ENCODE measurements around the gene RNF126. TPM values are rescaled to one million over a fixed set of nuclear protein-coding genes. Genes with fewer than 3 reads are reported as not detected.
A peak's percentile ranks its signal among the peaks of the same experiment; 100 is the strongest.

RNF126 gene
- total and polyA plus RNA-seq, 2 experiments from 2014 or later = 95.7 to 112 TPM

DNA sequence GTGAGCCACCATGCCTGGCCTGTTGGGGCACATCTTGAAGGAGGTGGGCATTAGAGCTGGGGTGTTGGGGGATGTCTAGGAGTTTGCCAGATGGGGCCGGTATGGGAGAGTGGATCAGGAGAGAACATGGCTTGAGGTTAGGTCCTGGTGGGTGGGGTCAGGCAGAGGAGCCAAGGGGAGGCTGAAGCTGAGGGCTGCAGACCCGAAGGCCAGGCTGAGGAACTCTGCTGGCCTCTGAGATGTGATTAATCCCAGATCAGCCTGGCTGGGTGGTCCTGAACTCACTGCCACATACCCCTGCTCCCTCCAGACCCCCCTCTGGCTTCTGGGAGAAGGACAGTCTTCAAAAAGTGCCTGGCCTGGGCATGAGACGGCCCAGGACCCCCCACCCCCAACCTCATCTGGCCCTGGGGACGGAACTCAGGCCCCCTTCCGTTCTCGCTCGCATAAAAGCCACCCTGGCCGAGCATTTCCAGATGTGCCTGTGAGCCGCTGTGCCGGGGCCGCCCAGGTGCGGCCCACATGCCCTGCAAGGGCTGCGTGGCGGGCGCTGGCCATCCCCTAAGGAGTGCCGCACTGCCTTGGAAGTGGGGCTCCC is 15.9 kb upstream of the RNF126 start:
- peak overlapping the region; percentile 75 for H3K4me3 ChIP-seq
- Mint-ChIP-seq H3K36me3 (ENCODE audit: low read depth) (no peaks in the 10 kb centered on the region), H3K27me3 (ENCODE audit: insufficient read depth, low read depth, poor library complexity) (peaks cover 26% of the 10 kb centered on the region), H3K9me3 (no peaks in the 10 kb centered on the region), H3K4me3 (peak overlapping the region; percentile 69), H3K27ac (no peak overlapping the region), H3K4me1 (no peaks in the 10 kb centered on the region; the same call in 2 of the 3 replicates)
- H2AFZ ChIP-seq = no peak overlapping the region
- peaks cover 16% of the 10 kb centered on the region for H3K27me3 ChIP-seq (ENCODE audit: insufficient read depth)
- ATAC-seq = no peak
- 0 out of 2 replicates have a peak, but pooled peaks cover 3% of the 10 kb centered on the region for H3K4me1 ChIP-seq (ENCODE audit: insufficient read depth)
- no peaks in the 10 kb centered on the region for H3K79me2 ChIP-seq (replicated peaks; ENCODE audit: insufficient read depth)
- no peaks in the 10 kb centered on the region for H4K20me1 ChIP-seq (replicated peaks; ENCODE audit: insufficient read depth)
- H3F3A ChIP-seq (replicated peaks; ENCODE audit: low read depth) = peaks cover 8% of the 10 kb centered on the region; the same call in 1 of the 2 replicates
- H3K27ac ChIP-seq (ENCODE audit: low read depth) = no peak overlapping the region
- peak overlapping the region; percentile 82 for H3K4me2 ChIP-seq
- no peak for TF ChIP-seq STAT1 (IDR thresholded peaks at IDR 0.05; ENCODE audit: unreplicated experiment)
- TF ChIP-seq JUNB (IDR thresholded peaks at IDR 0.05; ENCODE audit: unreplicated experiment) = no peak
- TF ChIP-seq, protein P1, sequence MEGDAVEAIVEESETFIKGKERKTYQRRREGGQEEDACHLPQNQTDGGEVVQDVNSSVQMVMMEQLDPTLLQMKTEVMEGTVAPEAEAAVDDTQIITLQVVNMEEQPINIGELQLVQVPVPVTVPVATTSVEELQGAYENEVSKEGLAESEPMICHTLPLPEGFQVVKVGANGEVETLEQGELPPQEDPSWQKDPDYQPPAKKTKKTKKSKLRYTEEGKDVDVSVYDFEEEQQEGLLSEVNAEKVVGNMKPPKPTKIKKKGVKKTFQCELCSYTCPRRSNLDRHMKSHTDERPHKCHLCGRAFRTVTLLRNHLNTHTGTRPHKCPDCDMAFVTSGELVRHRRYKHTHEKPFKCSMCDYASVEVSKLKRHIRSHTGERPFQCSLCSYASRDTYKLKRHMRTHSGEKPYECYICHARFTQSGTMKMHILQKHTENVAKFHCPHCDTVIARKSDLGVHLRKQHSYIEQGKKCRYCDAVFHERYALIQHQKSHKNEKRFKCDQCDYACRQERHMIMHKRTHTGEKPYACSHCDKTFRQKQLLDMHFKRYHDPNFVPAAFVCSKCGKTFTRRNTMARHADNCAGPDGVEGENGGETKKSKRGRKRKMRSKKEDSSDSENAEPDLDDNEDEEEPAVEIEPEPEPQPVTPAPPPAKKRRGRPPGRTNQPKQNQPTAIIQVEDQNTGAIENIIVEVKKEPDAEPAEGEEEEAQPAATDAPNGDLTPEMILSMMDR (conservative IDR thresholded peaks at IDR 0.05; ENCODE audit: low read depth in 2 of 2) = no peak
- no peak for TF ChIP-seq CREB1 (CRISPR knock-in tag; IDR thresholded peaks at IDR 0.05; ENCODE audit: low read depth)
- H3K36me3 ChIP-seq (ENCODE audit: insufficient read depth) = no peaks in the 10 kb centered on the region
- no peaks in the 10 kb centered on the region for H3K9me2 ChIP-seq (ENCODE audit: insufficient read depth)
- no peak for DNase-seq (ENCODE audit: low spot score)

DNA sequence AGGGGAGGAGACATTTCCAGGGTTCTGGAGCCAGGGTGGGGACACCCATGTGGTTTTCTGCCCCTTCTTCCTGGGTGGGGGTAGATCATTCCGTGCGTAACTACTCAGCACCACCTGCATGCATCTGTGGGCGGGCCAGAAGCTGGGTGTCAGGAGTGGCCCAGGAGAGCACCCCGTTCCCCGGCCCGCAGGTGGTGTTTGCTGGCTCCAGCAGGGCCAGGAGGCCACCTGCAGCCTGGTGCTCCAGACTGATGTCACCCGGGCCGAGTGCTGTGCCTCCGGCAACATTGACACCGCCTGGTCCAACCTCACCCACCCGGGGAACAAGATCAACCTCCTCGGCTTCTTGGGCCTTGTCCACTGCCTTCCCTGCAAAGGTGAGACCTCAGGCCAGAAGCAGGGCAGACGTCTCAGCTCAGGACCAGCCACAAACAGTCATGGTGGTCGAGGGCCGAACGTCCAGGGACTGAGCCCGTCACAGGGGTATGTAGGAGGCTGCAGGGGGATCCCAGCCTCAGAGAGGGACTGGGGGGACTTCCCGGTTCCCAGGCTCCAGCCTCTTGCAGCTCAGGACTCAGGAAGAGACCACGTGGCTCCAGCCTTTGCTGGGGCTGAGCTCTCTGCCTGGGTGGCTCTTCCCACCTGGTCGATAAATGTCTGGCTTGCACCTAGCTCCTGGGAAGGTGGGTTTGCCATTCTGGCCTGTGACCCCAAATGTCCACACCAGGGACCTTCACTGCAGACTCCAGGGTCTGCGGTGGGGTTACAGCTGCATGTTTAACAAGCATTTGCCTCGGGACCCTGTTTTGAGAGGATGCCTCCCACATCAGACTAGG is 14.8 kb upstream of the RNF126 start:
- no peak overlapping the region for H3K27ac Mint-ChIP-seq
- no peaks in the 10 kb centered on the region for H4K20me1 ChIP-seq (replicated peaks; ENCODE audit: insufficient read depth)
- no peak overlapping the region for H3K4me2 ChIP-seq
- no peaks in the 10 kb centered on the region for H3K79me2 ChIP-seq (replicated peaks; ENCODE audit: insufficient read depth)
- no peaks in the 10 kb centered on the region for H3K9me2 ChIP-seq (ENCODE audit: insufficient read depth)
- 0 out of 2 replicates have a peak, but pooled peaks cover 3% of the 10 kb centered on the region for H3K4me1 ChIP-seq (ENCODE audit: insufficient read depth)
- no peak overlapping the region for H3K27ac ChIP-seq (ENCODE audit: low read depth)
- no peaks in the 10 kb centered on the region for H3K36me3 ChIP-seq (ENCODE audit: insufficient read depth)
- no peaks in the 10 kb centered on the region for H3K36me3 Mint-ChIP-seq (ENCODE audit: low read depth)
- H3K9me3 Mint-ChIP-seq = no peaks in the 10 kb centered on the region
- peaks cover 31% of the 10 kb centered on the region for H3K27me3 Mint-ChIP-seq (ENCODE audit: insufficient read depth, low read depth, poor library complexity)
- no peak overlapping the region for H3K4me3 ChIP-seq
- H3K27me3 ChIP-seq (ENCODE audit: insufficient read depth) = peaks cover 16% of the 10 kb centered on the region
- H3K4me3 Mint-ChIP-seq = no peak overlapping the region
- DNase-seq (ENCODE audit: low spot score) (no peak), ATAC-seq (no peak)
- peaks cover 8% of the 10 kb centered on the region; the same call in 1 of the 2 replicates for H3F3A ChIP-seq (replicated peaks; ENCODE audit: low read depth)
- no peaks in the 10 kb centered on the region; the same call in 2 of the 3 replicates for H3K4me1 Mint-ChIP-seq
- no peak overlapping the region for H2AFZ ChIP-seq
- TF ChIP-seq ZNF114 (CRISPR knock-in tag; IDR thresholded peaks at IDR 0.05) = no peak
- TF ChIP-seq, protein P2, sequence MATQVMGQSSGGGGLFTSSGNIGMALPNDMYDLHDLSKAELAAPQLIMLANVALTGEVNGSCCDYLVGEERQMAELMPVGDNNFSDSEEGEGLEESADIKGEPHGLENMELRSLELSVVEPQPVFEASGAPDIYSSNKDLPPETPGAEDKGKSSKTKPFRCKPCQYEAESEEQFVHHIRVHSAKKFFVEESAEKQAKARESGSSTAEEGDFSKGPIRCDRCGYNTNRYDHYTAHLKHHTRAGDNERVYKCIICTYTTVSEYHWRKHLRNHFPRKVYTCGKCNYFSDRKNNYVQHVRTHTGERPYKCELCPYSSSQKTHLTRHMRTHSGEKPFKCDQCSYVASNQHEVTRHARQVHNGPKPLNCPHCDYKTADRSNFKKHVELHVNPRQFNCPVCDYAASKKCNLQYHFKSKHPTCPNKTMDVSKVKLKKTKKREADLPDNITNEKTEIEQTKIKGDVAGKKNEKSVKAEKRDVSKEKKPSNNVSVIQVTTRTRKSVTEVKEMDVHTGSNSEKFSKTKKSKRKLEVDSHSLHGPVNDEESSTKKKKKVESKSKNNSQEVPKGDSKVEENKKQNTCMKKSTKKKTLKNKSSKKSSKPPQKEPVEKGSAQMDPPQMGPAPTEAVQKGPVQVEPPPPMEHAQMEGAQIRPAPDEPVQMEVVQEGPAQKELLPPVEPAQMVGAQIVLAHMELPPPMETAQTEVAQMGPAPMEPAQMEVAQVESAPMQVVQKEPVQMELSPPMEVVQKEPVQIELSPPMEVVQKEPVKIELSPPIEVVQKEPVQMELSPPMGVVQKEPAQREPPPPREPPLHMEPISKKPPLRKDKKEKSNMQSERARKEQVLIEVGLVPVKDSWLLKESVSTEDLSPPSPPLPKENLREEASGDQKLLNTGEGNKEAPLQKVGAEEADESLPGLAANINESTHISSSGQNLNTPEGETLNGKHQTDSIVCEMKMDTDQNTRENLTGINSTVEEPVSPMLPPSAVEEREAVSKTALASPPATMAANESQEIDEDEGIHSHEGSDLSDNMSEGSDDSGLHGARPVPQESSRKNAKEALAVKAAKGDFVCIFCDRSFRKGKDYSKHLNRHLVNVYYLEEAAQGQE (IDR thresholded peaks at IDR 0.05; ENCODE audit: unreplicated experiment) = no peak
- no peak for TF ChIP-seq STAT1 (IDR thresholded peaks at IDR 0.05; ENCODE audit: unreplicated experiment)
- no peak for TF ChIP-seq POLR2AphosphoS5 (IDR thresholded peaks at IDR 0.05; ENCODE audit: low read depth)
- TF ChIP-seq EZH2phosphoT487 (IDR thresholded peaks at IDR 0.05; ENCODE audit: unreplicated experiment) = no peak
- TF ChIP-seq, protein P3, sequence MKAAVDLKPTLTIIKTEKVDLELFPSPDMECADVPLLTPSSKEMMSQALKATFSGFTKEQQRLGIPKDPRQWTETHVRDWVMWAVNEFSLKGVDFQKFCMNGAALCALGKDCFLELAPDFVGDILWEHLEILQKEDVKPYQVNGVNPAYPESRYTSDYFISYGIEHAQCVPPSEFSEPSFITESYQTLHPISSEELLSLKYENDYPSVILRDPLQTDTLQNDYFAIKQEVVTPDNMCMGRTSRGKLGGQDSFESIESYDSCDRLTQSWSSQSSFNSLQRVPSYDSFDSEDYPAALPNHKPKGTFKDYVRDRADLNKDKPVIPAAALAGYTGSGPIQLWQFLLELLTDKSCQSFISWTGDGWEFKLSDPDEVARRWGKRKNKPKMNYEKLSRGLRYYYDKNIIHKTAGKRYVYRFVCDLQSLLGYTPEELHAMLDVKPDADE (IDR thresholded peaks at IDR 0.05) = no peak
- TF ChIP-seq JUNB (IDR thresholded peaks at IDR 0.05; ENCODE audit: unreplicated experiment) = no peak
- no peak for TF ChIP-seq NANOG (IDR thresholded peaks at IDR 0.05; ENCODE audit: borderline replicate concordance)
- TF ChIP-seq EZH2 (IDR thresholded peaks at IDR 0.05; ENCODE audit: low read depth, unreplicated experiment) = no peak
- TF ChIP-seq, protein P1 (conservative IDR thresholded peaks at IDR 0.05; ENCODE audit: low read depth in 2 of 2) = no peak
